H1 (cell line): Measurements from ENCODE around the gene SCAMP3. TPM values are rescaled to one million over a fixed set of nuclear protein-coding genes. Genes with fewer than 3 reads are reported as not detected.

Experiments used
- CTCF ChIA-PET: fragments of 300-600 bp; sonication (Branson Sonifier 250); formaldehyde crosslinking; loops from one replicate; lab custom pipeline; 2021; ENCODE audit not compliant: partially characterized antibody; lab: Charles Lee
- POLR2A ChIA-PET: fragments of 300-600 bp; sonication (Branson Sonifier 250); formaldehyde crosslinking; loops from one replicate; lab custom pipeline; 2021; ENCODE audit warnings: inconsistent platforms; ENCODE audit not compliant: partially characterized antibody; lab: Charles Lee
- DNase-seq, 2 experiments: peaks; one replicate each; pipeline versions ENCODE4 v3.0.0 to v3.0.0-alpha.2; 2010 to 2022; ENCODE audit warnings: low spot score in 2 of 2, low read depth in 1 of 2, mixed read lengths in 1 of 2
- FAIRE-seq: peaks from 2 replicates; lab custom pipeline; 2011; peaks lifted over from hg19 to GRCh38; lab: Jason Lieb, UNC
- H2AFZ ChIP-seq: 2 replicates; pipeline ENCODE4 v1.8.1; 2012; ENCODE audit warnings: low read length, inconsistent platforms
- H2AK5ac ChIP-seq: 2 replicates; pipeline ENCODE4 v1.6.1; 2013; ENCODE audit warnings: low read depth, low read length
- H2BK120ac ChIP-seq: replicated peaks from 2 replicates; pipeline ENCODE3; 2013; ENCODE audit warnings: low read depth, low read length, inconsistent platforms
- H2BK12ac ChIP-seq: 2 replicates; pipeline ENCODE4 v1.6.1; 2013; ENCODE audit warnings: low read depth, low read length
- H2BK15ac ChIP-seq: 2 replicates; pipeline ENCODE4 v1.6.1; 2013; ENCODE audit warnings: low read length
- H2BK20ac ChIP-seq: 2 replicates; pipeline ENCODE4 v1.6.1; 2013; ENCODE audit warnings: low read length
- H2BK5ac ChIP-seq: 2 replicates; pipeline ENCODE4 v1.6.1; 2013; ENCODE audit warnings: low read depth, low read length
- H3K14ac ChIP-seq: 2 replicates; pipeline ENCODE4 v1.6.1; 2013; ENCODE audit warnings: inconsistent platforms; ENCODE audit not compliant: insufficient read length
- H3K18ac ChIP-seq: 2 replicates; pipeline ENCODE4 v1.6.1; 2013; ENCODE audit warnings: low read length; ENCODE audit errors: extremely low read depth
- H3K23ac ChIP-seq: 2 replicates; pipeline ENCODE4 v1.6.1; 2013; ENCODE audit warnings: inconsistent platforms; ENCODE audit not compliant: insufficient read length
- H3K23me2 ChIP-seq: 2 replicates; pipeline ENCODE4 v1.6.1; 2013; ENCODE audit warnings: low read depth, low read length
- H3K27ac ChIP-seq: 2 replicates; pipeline ENCODE4 v1.6.1; 2011; ENCODE audit warnings: low read depth, low read length, inconsistent platforms
- H3K27me3 ChIP-seq, 4 experiments: replicated peaks in 1 of 4; 1 replicate in 1 of 4; 2 replicates in 3 of 4; pipeline versions ENCODE4 v1.6.1 to v1.8.1; 2011 to 2013; ENCODE audit warnings: low read length in 3 of 4, mild to moderate bottlenecking in 3 of 4, inconsistent platforms in 2 of 4, mixed read lengths in 2 of 4, moderate library complexity in 1 of 4; ENCODE audit not compliant: control insufficient read depth in 3 of 4, insufficient read depth in 3 of 4; ENCODE audit errors: extremely low read depth in 1 of 4
- H3K36me3 ChIP-seq, 4 experiments: 2 replicates each; pipeline versions ENCODE4 v1.6.1 to v1.8.1; 2011 to 2013; ENCODE audit warnings: mild to moderate bottlenecking in 4 of 4, low read length in 3 of 4, moderate library complexity in 2 of 4, control low read depth in 1 of 4, inconsistent platforms in 1 of 4; ENCODE audit not compliant: insufficient read depth in 4 of 4, control insufficient read depth in 2 of 4
- H3K4ac ChIP-seq: replicated peaks from 2 replicates; pipeline ENCODE3; 2013; ENCODE audit warnings: low read length, low read depth, mixed read lengths, inconsistent platforms; ENCODE audit not compliant: insufficient read length
- H3K4me1 ChIP-seq, 4 experiments: replicated peaks in 1 of 4; 1 replicate in 1 of 4; 2 replicates in 3 of 4; pipeline versions ENCODE4 v1.6.1 to v1.8.1; 2011 to 2013; ENCODE audit warnings: low read length in 3 of 4, inconsistent platforms in 2 of 4, mixed read lengths in 1 of 4; ENCODE audit not compliant: insufficient read depth in 4 of 4, control insufficient read depth in 3 of 4
- H3K4me2 ChIP-seq, 2 experiments: 2 replicates each; pipeline versions ENCODE4 v1.6.1 to v1.8.1; 2011 to 2013; ENCODE audit warnings: low read depth in 2 of 2, low read length in 2 of 2, control low read depth in 1 of 2, inconsistent platforms in 1 of 2, mild to moderate bottlenecking in 1 of 2; ENCODE audit not compliant: insufficient read depth in 1 of 2
- H3K4me3 ChIP-seq, 4 experiments: fragments of 200-600, 300-600 bp in 1 of 4; sonication (generic), shearing (Covaris generic), sonication (Bioruptor Twin) in 1 of 4; 2 replicates each; pipeline versions ENCODE4 v1.5.1 to v1.8.1; 2011 to 2016; ENCODE audit warnings: low read length in 4 of 4, low read depth in 3 of 4, control low read depth in 2 of 4, inconsistent platforms in 2 of 4, mild to moderate bottlenecking in 2 of 4, mixed read lengths in 1 of 4, moderate library complexity in 1 of 4; ENCODE audit not compliant: insufficient read depth in 2 of 4; ENCODE audit errors: extremely low read depth in 1 of 4
- H3K56ac ChIP-seq: replicated peaks from 2 replicates; pipeline ENCODE3; 2013; ENCODE audit warnings: low read depth, mild to moderate bottlenecking, mixed read lengths, low read length, inconsistent platforms; ENCODE audit not compliant: insufficient read length
- H3K79me1 ChIP-seq: 2 replicates; pipeline ENCODE4 v1.6.1; 2013; ENCODE audit warnings: low read depth, low read length, control low read depth
- H3K79me2 ChIP-seq, 2 experiments: 2 replicates each; pipeline versions ENCODE4 v1.6.1 to v1.8.1; 2012 to 2013; ENCODE audit warnings: low read length in 2 of 2, mild to moderate bottlenecking in 2 of 2, inconsistent platforms in 1 of 2; ENCODE audit not compliant: insufficient read depth in 2 of 2, control insufficient read depth in 1 of 2
- H3K9ac ChIP-seq, 4 experiments: replicated peaks in 1 of 4; 1 replicate in 1 of 4; 2 replicates in 3 of 4; pipeline versions ENCODE4 v1.6.1 to v1.8.1; 2011 to 2013; ENCODE audit warnings: low read depth in 3 of 4, low read length in 3 of 4, control low read depth in 2 of 4, mild to moderate bottlenecking in 2 of 4, moderate library complexity in 2 of 4, inconsistent platforms in 1 of 4; ENCODE audit errors: extremely low read depth in 1 of 4
- H3K9me3 ChIP-seq, 2 experiments: 2 replicates each; pipeline versions ENCODE4 v1.6.1 to v1.8.1; 2012 to 2013; ENCODE audit warnings: mild to moderate bottlenecking in 2 of 2, moderate library complexity in 2 of 2, control low read depth in 1 of 2, inconsistent platforms in 1 of 2, low read depth in 1 of 2, low read length in 1 of 2, mixed read lengths in 1 of 2; ENCODE audit not compliant: insufficient read depth in 2 of 2
- H4K20me1 ChIP-seq, 2 experiments: replicated peaks in 1 of 2; 2 replicates each; pipeline versions ENCODE3 to v1.8.1; 2011 to 2013; ENCODE audit warnings: inconsistent platforms in 2 of 2, low read length in 2 of 2, mild to moderate bottlenecking in 1 of 2; ENCODE audit not compliant: insufficient read depth in 2 of 2, control insufficient read depth in 1 of 2
- H4K5ac ChIP-seq: 2 replicates; pipeline ENCODE4 v1.6.1; 2013; ENCODE audit warnings: low read length, low read depth, mixed read lengths, inconsistent platforms; ENCODE audit not compliant: insufficient read length
- H4K8ac ChIP-seq: 2 replicates; pipeline ENCODE4 v1.8.0; 2013; ENCODE audit warnings: mild to moderate bottlenecking, moderate library complexity, low read length, inconsistent platforms; ENCODE audit not compliant: insufficient read depth; ENCODE audit errors: extremely low read depth
- H4K91ac ChIP-seq: replicated peaks from 2 replicates; pipeline ENCODE3; 2013; ENCODE audit warnings: low read length, mixed read lengths, inconsistent platforms; ENCODE audit not compliant: insufficient read length
- CHD2 ChIP-seq: IDR thresholded peaks from 2 replicates; pipeline ENCODE4 v1.6.1; 2012; ENCODE audit warnings: low read length, improper control_type of control experiment
- CREB1 ChIP-seq: IDR thresholded peaks from 2 replicates; pipeline ENCODE4 v1.6.1; 2012; ENCODE audit warnings: inconsistent platforms
- HDAC6 ChIP-seq: IDR thresholded peaks from one replicate; pipeline ENCODE4 v1.7.1; 2012; ENCODE audit warnings: low read depth, mild to moderate bottlenecking, inconsistent platforms, low read length, moderate library complexity
- NANOG ChIP-seq: IDR thresholded peaks from 2 replicates; pipeline ENCODE4 v1.6.1; 2011; ENCODE audit warnings: low read length, low read depth, mild to moderate bottlenecking, inconsistent platforms; ENCODE audit not compliant: insufficient read depth, poor library complexity, severe bottlenecking
- POLR2A ChIP-seq, 2 experiments: IDR thresholded peaks; 1 replicate in 1 of 2; 2 replicates in 1 of 2; pipeline ENCODE4 v1.6.1; 2011; ENCODE audit warnings: low read depth in 2 of 2, low read length in 2 of 2, mild to moderate bottlenecking in 2 of 2; ENCODE audit errors: control extremely low read depth in 1 of 2
- POLR2AphosphoS5 ChIP-seq: IDR thresholded peaks from 2 replicates; pipeline ENCODE4 v1.6.1; 2011; ENCODE audit warnings: low read depth, low read length
- TAF1 ChIP-seq: IDR thresholded peaks from 2 replicates; pipeline ENCODE4 v1.6.1; 2011; ENCODE audit warnings: mild to moderate bottlenecking, low read depth, low read length
- YY1 ChIP-seq: IDR thresholded peaks from 2 replicates; pipeline ENCODE4 v1.6.1; 2011; ENCODE audit warnings: low read depth, mild to moderate bottlenecking, low read length
- WGBS, 2 experiments: shearing (Covaris generic) in 1 of 2; methylation state at CpG; one replicate each; pipeline versions ENCODE4 v1.1.6 to v1.1.7; 2013 to 2015; ENCODE audit warnings: low lambda C conversion rate in 2 of 2, mixed read lengths in 2 of 2, inconsistent platforms in 1 of 2, low coverage in 1 of 2, missing lambda C conversion rate in 1 of 2; ENCODE audit not compliant: insufficient replicate concordance in 2 of 2, insufficient coverage in 1 of 2, insufficient read length in 1 of 2; ENCODE audit errors: extremely low coverage in 1 of 2, missing lambda C conversion rate in 1 of 2; 5-methylcytosine and 5-hydroxymethylcytosine counted together
- polyA plus RNA-seq, 7 experiments: library from polyadenylated mRNA; depleted of rRNA in 3 of 7; stranded (reverse) in 5 of 7; unstranded in 2 of 7; fragments of >200 nt in 5 of 7; fragments of 200-250 nt in 2 of 7; gene quantifications; 1 replicate in 5 of 7; 2 replicates in 1 of 7; 4 replicates in 1 of 7; pipeline versions ENCODE4 v1.2.1 to v1.2.3, GENCODE V29; 2011 to 2013; ENCODE audit warnings: missing spikeins in 2 of 7, mixed read lengths in 2 of 7
- total RNA-seq: library from RNA; stranded (reverse); fragmentation: NEBNext Ultra II Directional; extraction: Animal tissue kit (Norgen Biotek cat#: 25700); gene quantifications from 2 replicates; pipeline ENCODE4 v1.2.1, GENCODE V29; 2021
- TF ChIP-seq, protein P1 (sequence below), 3 experiments: IDR thresholded peaks; 1 replicate in 2 of 3; 2 replicates in 1 of 3; pipeline versions ENCODE4 v1.5.1 to v1.6.1; 2011; ENCODE audit warnings: low read length in 3 of 3, mild to moderate bottlenecking in 3 of 3, inconsistent platforms in 2 of 3, low read depth in 1 of 3, moderate library complexity in 1 of 3; ENCODE audit not compliant: insufficient read depth in 1 of 3; ENCODE audit errors: control extremely low read depth in 1 of 3

SCAMP3 gene
- total and polyA plus RNA-seq, 2 of the 8 experiments (the other 6 are each of a cell fraction or from before 2014, with no cell fraction given): 48.9 to 143 TPM

DNA sequence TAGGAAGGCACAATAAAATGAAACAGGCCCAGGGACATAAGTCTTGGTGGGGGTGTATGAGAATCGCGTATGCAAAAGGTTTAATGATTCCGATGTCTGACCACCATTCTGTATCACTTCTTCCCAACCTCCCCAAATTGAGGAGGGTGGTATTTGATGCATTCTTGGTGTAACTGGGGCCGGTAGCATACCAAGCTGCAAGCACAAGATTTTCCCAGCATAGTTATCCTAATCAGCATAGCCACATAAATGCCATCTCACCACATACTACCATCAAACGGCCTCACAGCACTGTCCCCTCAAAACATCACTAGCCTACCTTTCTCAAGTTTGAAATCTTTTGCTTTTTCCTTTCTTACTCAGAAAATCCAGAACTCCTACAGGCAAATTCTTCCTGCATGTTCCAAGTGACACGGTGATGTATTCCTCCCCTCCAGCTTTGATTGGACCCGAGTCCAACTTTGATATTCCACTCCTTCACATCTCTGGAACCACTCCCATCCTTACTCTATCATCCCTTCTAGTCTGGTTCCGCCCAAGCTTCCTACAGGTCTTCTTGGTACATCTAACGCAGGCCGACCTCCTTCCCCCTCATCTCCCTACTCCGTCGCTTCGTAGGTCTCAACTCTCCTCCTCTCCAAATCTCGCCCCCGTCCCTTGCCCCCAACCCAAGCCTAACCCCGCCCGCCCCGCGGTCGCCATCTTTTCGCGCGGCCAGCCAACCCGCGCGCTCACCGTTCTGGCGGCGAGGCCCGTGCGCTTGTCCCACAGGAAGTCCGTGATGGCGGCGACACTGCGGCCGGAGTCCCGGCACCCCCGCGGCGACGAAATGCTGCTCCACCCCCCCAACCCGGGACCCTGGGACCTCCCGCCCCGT, 10.5 kb upstream of the SCAMP3 start:
- peaks cover 25 to 38% (median 32%) of the 10 kb centered on the region in 4 experiments for H3K36me3 ChIP-seq
- H2BK5ac ChIP-seq: peak overlapping the region; percentile 62; the same call in 1 of the 2 replicates
- DNase-seq (no peak), FAIRE-seq (no peak)
- peak overlapping the region; percentile 78; the same call in 1 of the 2 replicates for H3K27ac ChIP-seq
- WGBS, 2 experiments: 17% methylated on average over 28 of the region's 44 CpGs; no CpG with 5 or more reads in 1 of the 2 experiments
- H3K14ac ChIP-seq: no peak overlapping the region
- TF ChIP-seq POLR2A (IDR thresholded peaks at IDR 0.05; ENCODE audit: control extremely low read depth in 1 of 2, low read depth in 2 of 2, low read length in 2 of 2): peak in 1 of 2 experiments; percentile 27; a peak in 1 of 3 replicates
- TF ChIP-seq POLR2AphosphoS5: peak; percentile 64
- peak; percentile 54 for TF ChIP-seq CHD2
- TF ChIP-seq, protein P1, sequence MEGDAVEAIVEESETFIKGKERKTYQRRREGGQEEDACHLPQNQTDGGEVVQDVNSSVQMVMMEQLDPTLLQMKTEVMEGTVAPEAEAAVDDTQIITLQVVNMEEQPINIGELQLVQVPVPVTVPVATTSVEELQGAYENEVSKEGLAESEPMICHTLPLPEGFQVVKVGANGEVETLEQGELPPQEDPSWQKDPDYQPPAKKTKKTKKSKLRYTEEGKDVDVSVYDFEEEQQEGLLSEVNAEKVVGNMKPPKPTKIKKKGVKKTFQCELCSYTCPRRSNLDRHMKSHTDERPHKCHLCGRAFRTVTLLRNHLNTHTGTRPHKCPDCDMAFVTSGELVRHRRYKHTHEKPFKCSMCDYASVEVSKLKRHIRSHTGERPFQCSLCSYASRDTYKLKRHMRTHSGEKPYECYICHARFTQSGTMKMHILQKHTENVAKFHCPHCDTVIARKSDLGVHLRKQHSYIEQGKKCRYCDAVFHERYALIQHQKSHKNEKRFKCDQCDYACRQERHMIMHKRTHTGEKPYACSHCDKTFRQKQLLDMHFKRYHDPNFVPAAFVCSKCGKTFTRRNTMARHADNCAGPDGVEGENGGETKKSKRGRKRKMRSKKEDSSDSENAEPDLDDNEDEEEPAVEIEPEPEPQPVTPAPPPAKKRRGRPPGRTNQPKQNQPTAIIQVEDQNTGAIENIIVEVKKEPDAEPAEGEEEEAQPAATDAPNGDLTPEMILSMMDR (IDR thresholded peaks at IDR 0.05; ENCODE audit: control extremely low read depth in 1 of 3, insufficient read depth in 1 of 3, low read depth in 1 of 3, low read length in 3 of 3): no peak
- peak; percentile 1 for TF ChIP-seq NANOG
- TF ChIP-seq HDAC6: no peak
- TF ChIP-seq TAF1: no peak; the same call in 1 of the 2 replicates
- peak; percentile 26; the same call in 1 of the 2 replicates for TF ChIP-seq CREB1
- peak; percentile 91 for TF ChIP-seq YY1
- peak overlapping the region; percentile 80 to 98 (median 84) for H3K9ac ChIP-seq
- H3K56ac ChIP-seq: no peak overlapping the region
- no peak overlapping the region for H2BK120ac ChIP-seq
- no peak overlapping the region for H2BK12ac ChIP-seq
- peak overlapping the region; percentile 78 to 96 for H3K4me2 ChIP-seq
- H4K20me1 ChIP-seq: peaks cover 7 to 9% of the 10 kb centered on the region in 2 experiments
- H2BK15ac ChIP-seq: no peak overlapping the region
- no peak overlapping the region for H4K91ac ChIP-seq
- ChIA-PET POLR2A (interaction anchor here (0.5 to 7.5 kb wide), 23 partner anchors 8 to 1062 kb away, joined by 3 to 87 read pairs (median 5); partner anchors contain the start of genes ENTREP3, FDPS, KRTCAP2 and RUSC1), CTCF (interaction anchor here (1.6 to 2.6 kb wide), 5 partner anchors 17 to 51 kb away, joined by 6 to 16 read pairs (median 8); partner anchors contain the start of genes ENTREP3 and RUSC1)
- H2AK5ac ChIP-seq: no peak overlapping the region
- H3K4me3 ChIP-seq: peak overlapping the region; percentile 86 to 100 (median 90)
- H2BK20ac ChIP-seq: no peak overlapping the region
- H3K18ac ChIP-seq: no peak overlapping the region; the same call in 1 of the 2 replicates
- H3K27me3 ChIP-seq: peaks cover 0 to 3% (median 0%) of the 10 kb centered on the region in 4 experiments; a peak in 2 of 7 replicates
- H3K9me3 ChIP-seq: no peaks in the 10 kb centered on the region
- H3K4ac ChIP-seq: peak overlapping the region; percentile 30
- peaks cover 10 to 25% of the 10 kb centered on the region in 2 experiments for H3K79me2 ChIP-seq
- no peaks in the 10 kb centered on the region; the same call in none of the 2 replicates for H3K79me1 ChIP-seq
- H2AFZ ChIP-seq: no peak overlapping the region
- peak overlapping the region; percentile 84 for H4K5ac ChIP-seq
- no peak overlapping the region for H3K23ac ChIP-seq
- no peak overlapping the region for H4K8ac ChIP-seq
- peaks cover 0 to 11% (median 3%) of the 10 kb centered on the region in 4 experiments; a peak in 4 of 7 replicates for H3K4me1 ChIP-seq
- peaks cover 13% of the 10 kb centered on the region; the same call in 1 of the 2 replicates for H3K23me2 ChIP-seq
